NCI-H1694 (cell line): ENCODE results near the gene HSPB9.

Experiments
- DNase-seq: peaks from one replicate; lab custom pipeline; 2025; lab: John Stamatoyannopoulos, UW

Gene HSPB9

DNA sequence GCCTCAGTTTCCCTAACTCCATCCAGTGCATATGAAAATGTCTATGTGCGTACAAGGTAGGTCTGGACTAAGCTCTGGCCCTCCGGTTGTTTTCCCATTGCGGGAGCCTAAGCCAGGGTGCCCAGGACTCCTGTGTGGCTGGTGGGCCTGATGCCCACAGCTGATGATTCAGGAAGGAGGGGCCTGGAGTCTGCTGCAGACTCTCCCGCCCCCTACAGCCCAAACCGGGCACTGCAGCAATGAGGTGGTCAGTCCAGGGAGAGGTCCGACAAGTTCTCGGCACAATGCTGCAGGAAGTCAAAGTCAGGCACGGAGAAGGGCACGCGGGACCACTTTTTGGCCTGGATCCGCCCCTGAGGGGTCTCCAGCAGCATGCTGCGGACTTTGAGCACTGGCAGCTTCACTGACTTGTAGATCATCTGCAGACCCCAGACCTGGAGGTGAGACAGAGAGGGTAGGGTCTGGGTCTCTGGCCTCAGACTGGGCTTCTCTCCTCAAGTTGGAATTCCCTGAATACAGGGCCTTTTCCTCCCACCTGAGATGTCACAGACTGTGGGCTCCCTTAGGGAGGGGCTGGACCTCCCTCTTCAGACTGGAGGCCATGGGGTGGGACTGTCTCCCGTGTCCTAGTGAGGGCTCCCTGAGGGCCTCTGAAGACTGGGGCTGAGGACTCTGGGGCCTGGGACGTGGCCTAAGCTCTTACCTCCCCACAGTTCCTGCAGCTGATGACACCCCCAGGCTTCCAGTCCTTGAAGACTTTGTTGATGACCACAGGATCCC, 20.9 kb upstream of the HSPB9 start:
- DNase-seq: peak; percentile 42

DNA sequence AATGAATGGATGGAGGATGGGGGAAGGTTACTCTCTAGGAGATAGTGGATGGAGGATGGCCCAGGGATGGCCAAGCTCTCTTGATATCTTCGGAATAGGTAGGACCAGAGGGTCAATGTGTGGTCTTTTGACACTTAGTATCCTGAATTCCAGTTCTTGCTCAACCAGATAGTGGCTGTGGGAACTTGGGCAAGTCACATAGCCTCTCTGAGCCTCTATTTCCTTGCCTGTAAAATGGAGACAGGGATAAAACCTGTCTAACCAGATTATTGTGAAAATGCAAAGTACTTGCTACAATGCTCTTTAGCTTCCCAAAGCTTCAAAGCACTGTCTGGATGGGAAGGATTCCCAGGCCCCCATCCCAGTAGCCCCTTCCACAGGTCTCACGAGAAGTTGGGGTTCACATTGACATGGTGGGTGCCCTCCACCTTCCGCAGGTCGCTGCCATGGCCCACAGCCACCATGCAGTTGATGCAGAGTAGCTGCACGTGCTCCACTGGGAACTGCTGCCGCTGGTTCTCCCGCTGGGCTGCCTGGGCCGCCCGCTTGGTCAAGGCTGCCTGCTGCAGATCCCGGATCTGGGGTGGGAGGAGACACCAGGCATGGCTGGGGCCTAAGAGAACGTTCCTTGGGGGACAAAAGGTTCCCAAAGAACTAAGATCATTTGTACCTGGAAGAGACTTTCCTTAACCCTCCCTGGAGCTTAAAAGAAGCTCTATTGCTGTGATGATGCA, 19.2 kb upstream of the HSPB9 start:
- no peak for DNase-seq

DNA sequence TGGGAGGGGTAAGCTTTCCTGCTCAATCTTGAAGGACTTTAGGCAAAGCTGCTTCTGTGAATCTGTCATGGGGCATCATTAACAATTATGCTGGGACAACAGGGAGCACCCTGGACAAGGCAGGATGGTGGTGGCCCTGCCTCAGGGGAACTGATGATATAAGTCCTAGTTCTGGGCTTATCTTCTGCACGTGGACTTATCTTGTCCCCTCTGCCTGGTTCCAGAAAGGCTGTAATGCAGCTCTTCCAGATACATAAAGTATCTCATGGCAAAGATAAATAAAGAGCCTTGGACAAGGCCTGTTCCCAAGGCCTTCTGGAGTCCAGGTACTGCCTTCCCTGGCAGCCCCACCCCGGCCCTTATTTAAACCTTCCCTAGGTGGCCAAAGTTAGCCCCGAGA, 18.3 kb upstream of the HSPB9 start:
- DNase-seq: no peak

DNA sequence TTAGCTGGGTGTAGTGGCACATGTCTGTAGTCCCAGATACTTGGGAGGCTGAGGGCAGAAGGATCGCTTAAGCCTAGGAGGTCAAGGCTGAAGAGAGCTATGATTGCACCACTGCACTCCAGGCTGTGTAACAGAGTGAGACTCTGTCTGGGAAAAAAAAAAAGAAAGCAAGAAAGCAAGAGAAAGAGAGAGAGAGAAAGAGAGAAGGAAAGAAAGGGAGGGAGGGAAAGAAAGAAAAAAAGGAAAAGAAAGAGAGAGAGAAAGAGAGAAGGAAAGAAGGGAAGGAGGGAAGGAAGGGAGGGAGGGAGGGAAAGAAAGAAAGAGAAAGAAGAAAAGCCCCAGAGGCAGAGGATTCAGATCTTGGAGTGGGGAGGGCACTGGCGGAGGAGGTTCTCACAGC, 16.6 kb upstream of the HSPB9 start:
- DNase-seq: no peak

DNA sequence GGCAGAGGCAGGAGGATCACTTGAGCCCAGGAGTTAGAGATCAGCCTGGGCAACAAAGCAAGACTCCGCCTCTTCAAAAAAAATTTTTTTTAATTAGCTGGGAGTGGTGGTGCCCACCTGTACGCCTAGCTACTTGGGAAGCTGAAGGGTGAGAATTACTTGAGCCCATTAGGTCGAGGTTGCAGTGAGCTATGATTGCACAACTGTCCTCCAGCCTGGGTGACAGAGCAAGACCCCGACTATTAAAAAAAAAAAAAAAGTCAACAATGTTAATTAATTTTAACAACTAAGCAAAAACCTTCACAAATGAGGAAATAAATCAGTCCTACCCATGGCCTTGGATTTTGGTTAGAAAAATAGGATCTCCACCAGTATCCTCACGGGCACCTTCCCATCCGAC, 15.5 kb upstream of the HSPB9 start:
- no peak for DNase-seq

DNA sequence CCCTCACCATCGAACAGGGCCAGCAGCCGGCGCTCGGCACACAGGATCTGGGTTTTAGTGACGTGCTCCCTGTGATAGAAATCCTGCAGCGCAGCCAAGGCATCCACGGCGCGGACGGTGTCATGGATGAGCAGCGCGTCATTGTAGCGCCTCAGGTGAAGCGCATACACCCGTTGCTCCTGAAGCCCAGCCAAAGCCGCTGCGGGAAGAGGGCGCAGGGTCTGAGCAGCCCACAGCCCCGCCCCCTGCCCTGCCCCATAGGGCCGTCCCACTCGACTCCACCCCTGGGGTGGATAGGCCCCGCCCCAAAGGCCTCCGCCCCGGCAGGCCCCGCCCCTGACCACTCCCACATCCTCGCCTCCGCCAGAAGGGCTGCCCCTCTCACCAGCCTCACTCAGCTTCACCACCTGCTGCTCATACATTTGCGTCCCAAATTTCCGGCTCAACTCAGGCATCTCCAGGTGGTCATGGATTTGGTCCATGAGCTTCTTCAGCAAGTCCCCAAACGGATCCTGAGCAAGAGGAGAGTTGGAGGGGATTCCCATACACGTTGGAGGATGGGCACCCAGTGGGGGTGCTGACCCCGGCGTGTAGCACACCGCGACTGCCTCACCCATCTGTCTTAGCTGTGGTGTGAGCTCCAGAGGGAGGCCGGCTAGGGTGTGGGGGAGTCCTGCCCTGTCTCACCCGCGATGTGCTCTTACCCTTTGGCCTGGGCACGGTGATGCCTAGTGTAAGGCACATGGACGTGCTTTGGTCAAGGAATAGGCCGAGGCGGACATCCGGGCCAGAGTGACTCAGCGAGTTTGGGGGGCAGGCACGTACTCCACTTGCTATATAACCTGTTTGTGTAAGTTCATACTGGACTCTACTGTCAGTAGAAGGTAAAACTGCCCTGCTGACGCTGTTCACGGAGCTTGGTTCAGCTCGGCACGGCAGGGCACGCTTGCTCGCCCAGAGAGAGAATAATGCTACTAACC, 14.7 kb upstream of the HSPB9 start:
- DNase-seq: peak; percentile 89

DNA sequence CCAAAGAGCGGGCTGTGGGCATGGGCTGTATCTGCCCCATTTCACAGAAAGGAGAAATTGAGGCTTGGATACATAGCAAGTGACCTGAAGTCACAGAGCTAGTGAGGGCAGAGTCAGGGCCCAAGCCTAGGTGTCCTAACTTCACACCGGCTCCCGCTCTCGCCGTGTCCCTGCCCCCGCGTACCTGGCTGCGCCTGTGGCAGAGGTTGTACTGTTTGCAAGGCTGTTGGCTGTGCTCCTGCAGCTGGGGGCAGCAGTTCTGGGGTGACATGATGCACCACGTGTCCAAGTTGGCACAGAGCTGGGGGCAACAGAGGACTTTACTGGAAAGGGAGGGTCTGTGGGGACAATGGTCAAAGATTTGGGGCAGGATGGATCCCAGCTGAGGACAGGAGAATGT, 13.5 kb upstream of the HSPB9 start:
- DNase-seq: no peak

DNA sequence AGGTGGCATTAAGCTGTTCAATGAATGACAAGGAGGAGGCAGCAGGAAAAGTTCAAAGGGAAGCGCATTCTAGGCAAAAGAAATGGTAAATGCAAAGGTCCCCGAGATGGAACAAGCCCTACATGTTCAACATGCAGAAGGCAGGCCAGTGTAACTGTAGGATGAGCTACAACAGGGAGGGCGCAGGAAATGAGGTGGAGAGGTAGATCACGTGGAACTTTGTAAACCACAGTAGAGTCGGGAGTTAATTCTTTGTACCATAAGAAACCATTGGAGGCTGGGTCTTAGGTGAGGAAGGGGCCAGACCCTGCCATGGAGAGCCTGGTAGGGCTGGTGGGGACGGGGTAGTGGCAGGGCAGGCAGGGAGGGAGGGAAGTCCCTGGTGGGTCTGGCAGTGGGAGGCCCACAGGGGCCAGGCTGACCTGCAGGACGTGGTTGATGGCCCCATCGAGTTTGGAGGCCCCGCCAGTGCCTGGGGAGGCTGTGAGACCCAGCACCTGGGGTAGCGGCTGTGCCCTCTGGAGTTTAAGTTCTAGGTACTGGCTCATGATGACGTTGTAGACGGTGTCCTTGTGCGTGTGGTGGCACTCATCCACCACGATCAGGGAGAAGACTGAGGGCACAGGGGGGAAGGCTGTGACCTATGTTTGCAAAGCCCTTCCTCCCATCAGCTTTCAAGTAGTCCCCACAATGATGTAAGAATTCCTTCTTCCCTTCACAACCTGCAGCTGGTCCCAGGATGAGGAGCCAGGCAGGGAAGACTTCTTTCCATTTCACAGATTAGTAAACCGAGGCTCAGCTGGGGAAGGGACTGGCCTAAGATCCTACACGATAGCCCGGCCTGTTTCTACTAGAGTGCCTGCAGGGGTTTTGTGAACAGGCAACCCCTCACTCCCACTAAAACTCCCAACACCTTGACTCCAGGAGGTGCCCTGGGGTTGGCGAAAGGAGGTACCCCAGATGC, 12.0 kb upstream of the HSPB9 start:
- no peak for DNase-seq

DNA sequence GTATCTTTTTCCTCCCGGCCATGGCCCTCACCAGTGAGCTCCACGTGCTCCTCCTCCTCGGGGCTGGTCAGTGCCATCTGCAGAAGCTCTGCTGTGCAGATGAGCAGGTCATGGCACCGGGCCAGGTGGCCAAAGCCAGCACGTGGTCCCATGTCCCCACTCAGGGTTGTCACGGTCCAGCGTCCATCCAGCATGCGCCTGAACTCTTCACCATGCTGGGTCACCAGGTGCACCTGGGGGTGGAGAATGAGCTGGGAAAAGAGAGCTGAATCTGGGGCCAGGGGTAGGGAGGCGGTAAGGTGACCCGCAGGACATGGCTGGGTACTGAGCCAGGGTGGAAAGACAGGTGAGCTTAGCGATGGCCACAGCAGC, 11.4 kb upstream of the HSPB9 start:
- DNase-seq: no peak

DNA sequence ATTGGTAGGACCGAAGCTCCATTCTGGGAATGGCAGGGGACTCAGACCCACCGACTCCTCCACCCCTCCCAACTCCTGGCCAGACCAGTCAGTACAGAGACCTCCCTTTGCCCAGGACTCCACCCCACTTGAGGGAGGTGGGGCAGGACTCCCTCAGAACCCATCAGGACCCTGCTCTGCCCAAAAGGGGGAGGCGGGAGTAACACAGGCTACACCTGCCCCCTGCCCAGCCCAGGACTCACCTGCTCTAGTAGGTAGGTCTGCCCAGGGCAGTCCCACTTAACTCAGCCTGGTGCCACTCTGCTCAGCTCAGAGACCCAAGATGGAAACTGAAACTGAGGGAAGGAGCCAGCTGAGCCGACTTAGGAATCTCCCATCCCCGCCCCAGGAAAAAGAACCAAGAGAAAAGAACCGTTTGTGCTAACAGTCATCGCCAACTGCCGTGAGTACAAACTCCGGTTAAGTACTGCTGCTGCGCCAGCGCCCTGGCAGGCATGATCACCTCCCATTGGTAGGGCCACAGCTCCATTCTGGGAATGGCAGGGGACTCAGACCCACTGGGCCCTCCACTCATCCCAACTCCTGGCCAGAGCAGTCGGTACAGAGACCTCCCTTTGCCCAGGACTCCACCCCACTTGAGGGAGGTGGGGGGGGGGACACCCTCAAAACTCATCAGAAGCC, 10.6 kb upstream of the HSPB9 start:
- DNase-seq: no peak

DNA sequence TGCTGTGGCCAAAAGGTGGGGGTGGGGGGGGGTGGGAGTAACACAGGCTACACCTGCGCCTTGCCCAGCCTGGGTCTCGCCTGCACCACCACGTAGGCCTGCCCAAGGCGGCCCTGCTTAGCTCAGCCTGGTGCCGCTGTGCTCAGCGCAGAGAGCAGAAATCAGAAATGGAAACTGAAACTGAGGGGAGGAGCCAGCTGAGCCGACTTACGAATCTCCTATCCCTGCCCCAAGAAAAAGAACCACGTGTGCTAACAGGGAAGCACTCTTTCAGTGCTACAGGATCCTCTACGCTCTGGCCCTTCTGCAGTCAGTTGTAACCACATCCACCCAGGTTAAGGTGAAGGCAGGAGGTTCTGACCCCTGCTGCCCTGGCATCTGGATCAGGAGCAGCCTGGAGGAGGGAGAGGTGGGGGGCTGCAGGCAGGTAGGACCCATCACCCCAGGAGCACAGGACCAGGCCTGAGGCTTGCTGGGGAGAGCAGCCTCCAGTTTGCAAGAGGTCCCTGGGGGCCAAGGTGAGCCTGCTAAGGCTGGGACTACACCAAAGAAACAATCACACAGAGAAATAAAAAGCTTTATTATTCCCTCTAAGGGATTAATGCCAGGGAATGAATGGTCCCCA, 9.9 kb upstream of the HSPB9 start, which contains the start of gene DHX58:
TSS of gene DHX58 (minus strand) at position 163 of the 625 bp plus-strand sequence. CDS start 822 bp downstream, outside the sequence.
- no peak for DNase-seq

DNA sequence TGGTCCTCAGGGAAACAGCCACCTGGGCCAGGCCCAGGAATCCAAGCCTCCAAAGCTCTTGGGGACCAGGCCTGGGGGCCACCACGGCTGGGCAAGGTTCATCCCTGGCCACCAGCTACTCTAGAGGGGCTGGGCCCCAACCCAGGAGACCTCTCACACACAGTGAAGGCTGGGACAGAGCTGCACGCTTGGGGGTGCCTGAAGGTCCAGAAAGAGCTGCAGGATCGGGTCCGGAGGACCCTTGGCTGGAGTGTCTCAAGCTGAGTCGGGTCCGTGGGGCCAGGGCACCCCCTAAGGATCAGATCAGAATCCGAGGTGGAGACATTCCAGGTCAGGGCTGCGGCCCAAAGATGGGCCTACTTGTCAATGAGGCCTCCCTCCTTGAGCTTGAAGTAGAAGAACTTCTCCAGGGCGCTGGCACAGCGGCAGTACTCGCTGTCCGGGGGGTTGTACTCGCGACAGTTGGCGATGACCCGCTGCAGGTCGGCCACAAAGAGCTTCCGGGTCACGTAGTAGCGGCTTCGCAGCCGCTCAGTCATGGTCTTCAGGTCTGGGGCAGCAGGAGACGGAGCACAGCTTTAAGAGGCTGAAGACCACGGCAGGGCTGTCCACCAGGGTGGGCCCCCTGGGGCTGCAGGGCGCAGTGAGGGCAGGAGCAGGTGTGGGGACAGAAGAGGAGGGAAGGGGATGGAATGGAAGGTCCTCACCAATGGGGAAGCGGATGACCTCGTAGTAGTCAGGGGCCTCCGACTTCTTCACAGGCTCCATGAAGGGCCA, 9.1 kb upstream of the HSPB9 start:
- DNase-seq: no peak

DNA sequence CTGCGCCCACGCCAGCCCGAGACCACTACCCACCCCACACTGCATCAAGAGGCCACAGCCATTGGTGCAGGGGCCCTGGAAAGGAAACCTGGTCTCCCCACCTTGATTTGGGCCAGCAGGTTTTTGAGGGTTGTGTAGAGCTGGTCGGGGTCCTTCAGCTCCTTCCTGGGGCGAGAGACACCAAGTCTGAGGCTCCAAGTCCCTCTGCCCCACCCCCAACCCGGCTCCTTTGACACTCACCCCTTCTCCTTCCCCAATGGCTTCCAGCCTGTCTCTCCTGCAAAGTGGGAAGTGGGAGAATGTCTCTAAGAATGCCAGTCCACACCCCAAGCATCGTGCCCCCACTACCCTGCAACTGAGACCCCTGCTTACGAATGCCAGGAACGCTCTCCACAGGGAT, 8.5 kb upstream of the HSPB9 start:
- DNase-seq: no peak

DNA sequence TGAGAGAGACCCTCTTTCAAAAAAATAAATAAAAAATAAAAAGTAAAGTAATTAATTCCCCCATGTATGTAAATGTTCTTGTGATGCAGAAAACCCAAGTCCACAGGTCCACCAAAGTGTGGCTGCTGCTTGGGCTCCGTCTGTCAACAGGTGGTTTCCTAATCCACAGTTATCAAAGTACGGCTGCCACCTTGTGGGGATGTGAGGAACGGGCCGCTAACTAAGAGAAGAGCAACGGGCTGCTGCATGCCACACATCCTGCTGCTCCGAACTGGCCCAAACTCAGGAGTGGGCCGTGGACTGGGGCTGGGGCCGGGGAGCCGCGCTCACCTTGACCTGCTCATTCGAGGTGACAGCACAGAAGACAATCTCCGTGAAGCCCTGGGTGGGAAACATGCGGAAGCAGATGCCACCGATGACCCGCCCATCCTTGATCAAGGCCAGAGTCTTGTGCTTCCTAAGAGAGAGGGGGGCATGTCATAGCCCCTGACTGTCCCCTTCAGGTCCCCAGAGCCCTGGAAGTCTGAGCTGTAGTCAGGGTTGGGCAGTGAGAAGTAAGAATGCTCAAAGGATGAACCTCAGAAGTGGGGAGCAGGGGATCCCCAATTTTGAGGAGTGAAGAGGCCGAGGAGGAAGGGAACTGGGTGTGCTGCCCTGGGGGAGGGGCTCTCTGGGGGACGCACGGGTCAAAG, 5.8 kb upstream of the HSPB9 start:
- peak; percentile 82 for DNase-seq

DNA sequence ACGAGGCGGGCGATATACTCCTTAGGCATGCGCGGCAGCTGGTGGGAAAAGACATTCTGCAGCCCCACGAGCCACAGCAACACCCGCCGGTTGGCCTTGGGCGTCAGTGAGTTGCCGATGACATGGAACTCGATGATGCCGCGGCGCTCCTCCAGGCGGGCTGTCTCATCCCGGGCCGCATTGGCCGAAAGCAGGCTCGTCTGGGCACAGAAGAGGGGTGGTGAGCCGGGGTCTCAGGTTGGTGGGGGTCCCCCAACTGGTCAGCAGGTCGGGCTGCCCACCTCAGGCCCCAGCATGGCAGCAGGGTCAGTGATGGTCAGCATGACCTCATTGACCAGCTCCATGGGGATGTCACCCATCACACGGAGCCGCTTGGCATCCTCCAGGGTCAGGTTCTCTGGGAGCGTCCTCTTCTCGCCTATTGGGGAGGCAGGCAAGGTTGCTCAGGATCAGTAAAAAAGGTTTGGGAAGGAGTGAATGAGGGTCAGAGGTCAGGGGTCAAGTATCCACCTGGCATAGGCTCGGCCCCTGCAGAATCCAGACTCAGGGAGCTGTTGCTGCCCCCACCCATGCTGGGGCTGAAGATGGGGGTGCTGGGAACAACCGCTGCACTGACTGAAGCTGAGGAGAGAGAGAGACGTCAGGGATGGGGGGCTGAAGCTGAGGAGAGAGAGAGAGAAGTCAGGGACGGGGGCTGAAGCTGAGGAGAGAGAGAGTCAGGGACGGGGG, 5.0 kb upstream of the HSPB9 start:
- DNase-seq: no peak

DNA sequence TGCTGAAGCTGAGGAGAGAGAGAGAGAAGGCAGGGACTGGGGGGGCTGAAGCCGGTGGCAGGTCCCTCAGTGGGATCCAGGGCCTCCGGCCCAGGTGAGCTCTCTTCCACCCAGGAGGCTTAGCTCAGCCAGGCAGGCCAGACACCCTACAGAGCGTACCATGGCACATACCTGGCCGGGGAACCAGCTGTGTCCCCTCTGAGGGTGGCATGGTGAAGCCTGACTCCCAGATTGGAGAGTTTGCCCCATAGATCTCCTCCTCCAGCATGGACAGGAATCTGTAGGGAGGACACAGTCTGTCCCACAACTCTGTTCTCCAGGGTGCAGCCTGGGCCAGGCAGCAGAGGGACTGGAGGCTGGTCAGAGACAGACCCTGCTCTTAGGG, 4.5 kb upstream of the HSPB9 start:
- DNase-seq: no peak

DNA sequence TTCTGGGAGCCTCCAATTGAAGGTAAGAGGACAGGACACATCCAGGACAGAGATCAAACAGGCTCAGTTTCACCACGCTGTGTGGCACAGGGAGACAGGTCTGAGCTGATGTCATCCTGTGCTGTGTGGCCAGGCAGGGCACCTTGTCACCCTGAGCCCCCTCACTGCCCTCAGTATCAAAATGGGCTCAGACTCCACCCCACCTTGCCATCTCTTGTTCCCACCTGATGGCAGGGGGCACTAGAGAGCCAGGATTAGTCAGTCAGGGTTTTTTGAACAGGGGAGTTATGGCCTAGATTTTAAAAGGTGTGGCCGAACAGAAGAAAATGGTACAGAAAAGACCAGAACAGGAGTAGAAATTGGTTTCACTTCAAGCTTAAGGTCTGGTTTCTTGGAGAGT, 4.1 kb upstream of the HSPB9 start:
- DNase-seq: peak; percentile 56

DNA sequence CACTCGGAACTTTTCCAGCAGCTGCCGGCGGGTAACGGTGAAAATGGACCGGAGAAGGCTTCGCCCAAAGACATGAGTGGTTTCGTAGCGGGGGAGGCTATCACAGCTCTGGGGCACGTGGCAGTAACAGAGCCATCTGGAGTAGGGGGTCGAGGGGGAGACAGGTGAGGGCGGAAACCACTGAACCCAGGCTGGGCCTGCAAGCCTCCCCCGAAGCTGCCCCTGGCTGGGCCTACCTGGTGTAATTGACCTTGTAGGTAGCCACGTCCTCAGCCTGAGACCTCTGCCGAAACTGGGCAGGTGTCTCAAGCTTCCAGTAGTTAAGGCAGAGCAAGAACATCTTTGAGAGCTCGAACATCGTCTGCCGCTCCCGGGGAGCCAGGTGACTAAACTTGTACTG, 3.3 kb upstream of the HSPB9 start:
- no peak for DNase-seq
